Fibroblast of villous mesenchyme (primary cell): ENCODE measurements around the gene CLDN24. TPM values are rescaled to one million over a fixed set of nuclear protein-coding genes. Genes with fewer than 3 reads are reported as not detected.

Experiments used
- DNase-seq: peaks from one replicate; pipeline ENCODE4 v3.0.0-alpha.2; 2010; ENCODE audit warnings: low read depth
- H3K4me3 ChIP-seq: 2 replicates; pipeline ENCODE4 v1.5.1; 2011; ENCODE audit warnings: low read depth, mild to moderate bottlenecking, low read length
- CTCF ChIP-seq: IDR thresholded peaks from 2 replicates; pipeline ENCODE4 v1.5.1; 2012; ENCODE audit warnings: low read depth, mild to moderate bottlenecking, low read length; ENCODE audit not compliant: insufficient read depth
- total RNA-seq: library from RNA; depleted of rRNA; stranded (reverse); fragments of >200 nt; gene quantifications from 2 replicates; pipeline ENCODE4 v1.2.3, GENCODE V29; 2012

CLDN24 gene
- total RNA-seq, 1 donor: not detected

GRCh38 chr4:183342541-183343533 is 20.6 kb upstream of the CLDN24 start:
- no peak for TF ChIP-seq CTCF
- no peak for DNase-seq
- peak overlapping the region; percentile 9 for H3K4me3 ChIP-seq

- H3K4me3 ChIP-seq: no peak overlapping the region
- TF ChIP-seq CTCF: no peak
- DNase-seq: peak; percentile 13
Measured at GRCh38 chr4:183337833-183338232, 15.6 kb upstream of the CLDN24 start.

GRCh38 chr4:183337349-183337748 is 15.1 kb upstream of the CLDN24 start:
- no peak for TF ChIP-seq CTCF
- no peak for DNase-seq
- H3K4me3 ChIP-seq: no peak overlapping the region

GRCh38 chr4:183335369-183335940 is 13.2 kb upstream of the CLDN24 start:
- DNase-seq: peak; percentile 88
- H3K4me3 ChIP-seq: no peak overlapping the region
- no peak for TF ChIP-seq CTCF

- no peak for DNase-seq
- no peak overlapping the region for H3K4me3 ChIP-seq
- no peak for TF ChIP-seq CTCF
Measured at GRCh38 chr4:183333983-183334382, 11.8 kb upstream of the CLDN24 start.

- DNase-seq: no peak
- TF ChIP-seq CTCF: no peak
- H3K4me3 ChIP-seq: no peak overlapping the region
Measured at GRCh38 chr4:183333202-183333601, 11.0 kb upstream of the CLDN24 start.

GRCh38 chr4:183332447-183332846 is 10.2 kb upstream of the CLDN24 start:
- no peak for DNase-seq
- TF ChIP-seq CTCF: no peak
- no peak overlapping the region for H3K4me3 ChIP-seq
